Activated CD4-positive, alpha-beta T cell treated with anti-CD3 and anti-CD28 coated beads for 48 hours (primary cell): ENCODE data around the gene NTN1.
"Not testable (repeated sequence)": the region's sequence is repeated elsewhere in the genome, so short reads cannot be mapped to it uniquely, and the experiment has no call there.

Experiments
- DNase-seq: peaks from one replicate; pipeline ENCODE4 v3.0.0-alpha.2; 2020

NTN1 gene

DNA sequence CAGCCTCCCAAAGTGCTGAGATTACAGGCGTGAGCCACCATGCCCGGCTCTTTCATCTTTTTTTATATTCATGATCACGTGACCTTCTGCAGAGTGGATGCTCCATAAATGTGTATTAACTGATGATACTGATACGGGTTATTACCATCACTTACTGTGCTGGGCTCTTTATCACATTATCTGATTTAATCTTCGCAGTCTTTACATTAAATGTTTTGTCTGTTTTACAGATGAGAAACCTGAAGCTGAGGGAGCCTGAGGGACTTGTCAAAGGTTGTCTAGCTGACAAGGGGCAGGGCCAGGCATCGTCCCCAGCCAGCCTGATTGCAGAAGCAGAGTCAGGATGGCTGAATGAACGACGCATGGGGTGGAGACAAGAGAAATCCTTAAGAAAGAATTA is 104.4 kb downstream of the NTN1 start:
- no peak for DNase-seq

DNA sequence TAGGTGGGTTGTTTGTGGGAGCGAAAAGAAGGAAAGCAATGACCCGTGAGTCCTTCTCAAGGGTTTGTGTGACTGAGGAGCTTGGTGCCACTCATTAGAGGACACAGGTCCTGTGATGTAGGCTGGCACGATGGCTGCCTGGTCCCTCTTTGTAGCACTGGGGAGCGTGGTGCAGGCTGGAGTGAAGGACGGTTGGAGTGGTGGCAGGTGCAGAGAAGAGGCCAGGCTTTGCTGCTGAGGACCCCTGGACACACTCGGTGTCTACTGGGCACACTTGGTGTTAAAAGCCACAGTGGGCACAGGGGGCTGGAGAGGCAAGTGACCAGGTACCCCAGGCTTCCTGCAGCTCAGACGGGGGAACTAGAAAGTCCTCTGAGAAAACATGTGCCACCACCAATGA is 106.0 kb downstream of the NTN1 start:
- no peak for DNase-seq

DNA sequence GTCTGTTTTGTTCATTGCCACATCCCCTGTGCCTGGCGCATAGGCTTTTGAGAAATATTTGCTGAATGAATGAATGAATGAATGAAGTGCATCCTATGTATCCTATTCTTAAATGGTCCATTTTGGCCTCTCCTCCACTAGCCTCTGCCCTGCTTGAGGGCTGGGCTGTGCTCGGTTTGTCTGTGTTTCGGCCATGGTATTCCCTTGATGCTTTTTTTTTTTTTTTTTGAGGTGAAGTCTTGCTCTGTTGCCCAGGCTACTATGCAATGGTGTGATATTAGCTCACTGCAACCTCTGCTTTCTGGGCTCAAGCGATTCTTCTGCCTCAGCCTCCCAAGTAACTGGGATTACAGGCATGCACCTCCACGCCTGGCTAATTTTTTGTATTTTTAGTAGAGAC is 110.1 kb downstream of the NTN1 start:
- no peak for DNase-seq

DNA sequence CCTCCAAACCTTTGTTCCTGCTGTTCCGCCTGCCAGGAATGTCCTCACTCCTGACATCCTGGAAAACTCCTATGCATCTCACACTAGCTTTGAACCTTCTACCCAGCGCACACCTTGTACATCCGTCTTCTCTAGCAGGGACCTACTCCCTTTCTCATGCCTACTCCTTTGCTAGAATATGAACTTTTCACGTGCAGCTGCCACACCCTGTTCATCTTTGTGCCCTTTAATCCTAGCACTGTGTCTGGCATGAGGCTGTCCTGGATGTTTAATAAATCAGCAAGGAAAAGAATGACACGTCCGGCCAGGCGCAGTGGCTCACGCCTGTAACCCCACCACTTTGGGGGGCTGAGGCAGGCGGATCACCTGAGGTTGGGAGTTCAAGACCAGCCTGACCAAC is 111.0 kb downstream of the NTN1 start:
- DNase-seq, result no peak

- no peak for DNase-seq
Observed at GRCh38 chr17:9132944-9133610, 111.8 kb downstream of the NTN1 start.

DNA sequence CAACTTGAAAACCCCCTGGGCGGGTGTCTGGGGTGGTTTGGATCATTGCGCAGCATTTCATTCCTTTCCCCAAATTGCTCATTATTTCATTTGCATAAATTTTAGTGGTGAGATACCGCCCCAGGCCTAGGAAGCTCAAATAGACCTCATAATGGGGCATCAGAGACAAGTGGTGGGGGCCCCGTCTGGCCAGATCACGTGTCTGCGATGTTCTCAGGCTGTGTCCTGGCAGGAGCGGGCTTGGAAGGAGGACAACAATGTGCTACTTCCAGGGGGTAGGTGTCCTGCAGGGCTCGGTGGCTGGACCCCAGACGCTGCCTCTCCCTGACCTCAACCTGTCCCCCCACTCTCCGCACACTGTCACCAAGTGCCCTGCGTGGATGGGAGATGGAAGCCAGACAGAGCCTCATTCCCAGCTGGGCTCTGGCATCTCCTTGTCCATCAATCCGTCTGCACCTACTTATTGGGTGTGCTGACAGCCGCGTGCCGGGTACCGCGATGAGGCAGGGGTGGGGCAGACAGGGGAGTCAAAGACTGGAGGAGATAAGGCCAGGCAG is 116.9 kb downstream of the NTN1 start:
- DNase-seq, result peak; percentile 16

- DNase-seq, result no peak
Observed at GRCh38 chr17:9139695-9140094, 118.4 kb downstream of the NTN1 start.

GRCh38 chr17:9140550-9141424 is 119.5 kb downstream of the NTN1 start:
- peak; percentile 18 for DNase-seq

- no peak for DNase-seq
Observed at GRCh38 chr17:9141425-9141753, 120.1 kb downstream of the NTN1 start.

DNA sequence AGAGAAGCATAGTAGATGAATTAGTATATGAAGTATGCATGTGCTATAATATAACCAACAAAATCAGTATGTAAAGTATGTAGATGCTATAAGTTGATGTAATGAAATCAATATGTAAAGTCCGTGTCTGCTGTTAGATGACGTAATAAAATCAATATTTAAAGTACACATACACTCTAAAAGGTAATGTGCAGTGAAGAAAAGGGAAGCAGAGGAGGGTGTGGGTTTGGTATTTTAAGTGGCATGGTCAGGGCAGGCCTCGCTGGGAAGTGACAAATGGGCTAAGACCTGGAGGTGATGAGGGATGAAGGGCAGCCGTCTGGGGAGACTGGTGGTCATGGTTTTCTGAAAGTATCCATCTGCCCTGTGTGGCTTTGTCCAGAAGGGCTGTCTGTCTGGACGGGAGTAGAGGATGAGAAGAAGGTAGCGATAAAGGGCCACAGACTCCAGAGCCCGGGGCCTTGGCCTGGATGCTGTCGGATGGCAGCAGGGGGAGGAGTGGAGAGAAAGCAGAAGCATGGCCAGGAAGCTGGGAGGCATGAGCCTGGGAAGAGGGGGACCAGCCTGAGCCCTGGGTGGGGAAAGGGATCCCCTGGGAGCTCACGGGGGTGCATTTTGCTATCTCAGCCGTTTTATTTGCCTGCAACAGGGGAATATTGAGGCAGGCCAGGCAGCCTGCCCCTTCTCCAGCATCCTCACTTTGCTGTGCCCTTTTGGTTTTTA is 121.6 kb downstream of the NTN1 start:
- no peak for DNase-seq

DNA sequence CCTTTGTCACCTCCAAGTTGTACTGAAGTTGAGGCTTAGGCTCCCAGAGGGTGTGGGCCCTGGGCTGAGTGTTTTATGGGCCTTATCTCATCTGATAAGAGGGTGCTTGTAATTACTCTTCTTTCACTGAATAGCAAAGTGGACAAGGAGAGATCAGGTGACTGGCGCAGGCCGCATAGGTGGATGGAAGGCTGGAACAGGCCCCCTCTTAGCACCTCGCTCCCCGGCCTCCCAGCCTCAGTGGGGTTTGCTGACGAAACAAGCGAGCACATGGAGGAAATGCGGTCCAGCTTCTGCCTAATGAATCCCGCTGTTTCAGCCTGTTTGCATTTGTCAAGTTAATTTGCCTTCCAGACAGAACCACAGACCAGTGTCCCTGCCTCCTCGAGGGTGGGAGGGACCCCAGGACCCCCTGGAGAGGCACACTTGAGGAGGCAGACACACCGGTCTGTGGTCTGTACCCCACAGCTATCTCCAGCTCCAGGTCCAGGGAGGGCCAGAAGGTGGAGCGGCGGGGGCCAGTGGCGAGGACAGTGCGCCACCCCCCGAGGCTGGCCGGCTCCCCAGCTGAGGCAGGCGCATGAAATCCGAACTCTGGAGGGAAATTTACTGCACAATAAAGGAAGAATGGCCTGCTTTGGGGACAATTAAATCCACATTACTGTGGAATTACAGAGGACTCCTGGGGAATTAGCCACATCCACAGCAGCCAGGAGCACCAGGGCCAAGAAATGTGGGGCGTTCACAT is 123.4 kb downstream of the NTN1 start:
- no peak for DNase-seq

GRCh38 chr17:9146064-9146463 is 124.8 kb downstream of the NTN1 start:
- no peak for DNase-seq

GRCh38 chr17:9148905-9149525 is 127.7 kb downstream of the NTN1 start:
- no peak for DNase-seq

DNA sequence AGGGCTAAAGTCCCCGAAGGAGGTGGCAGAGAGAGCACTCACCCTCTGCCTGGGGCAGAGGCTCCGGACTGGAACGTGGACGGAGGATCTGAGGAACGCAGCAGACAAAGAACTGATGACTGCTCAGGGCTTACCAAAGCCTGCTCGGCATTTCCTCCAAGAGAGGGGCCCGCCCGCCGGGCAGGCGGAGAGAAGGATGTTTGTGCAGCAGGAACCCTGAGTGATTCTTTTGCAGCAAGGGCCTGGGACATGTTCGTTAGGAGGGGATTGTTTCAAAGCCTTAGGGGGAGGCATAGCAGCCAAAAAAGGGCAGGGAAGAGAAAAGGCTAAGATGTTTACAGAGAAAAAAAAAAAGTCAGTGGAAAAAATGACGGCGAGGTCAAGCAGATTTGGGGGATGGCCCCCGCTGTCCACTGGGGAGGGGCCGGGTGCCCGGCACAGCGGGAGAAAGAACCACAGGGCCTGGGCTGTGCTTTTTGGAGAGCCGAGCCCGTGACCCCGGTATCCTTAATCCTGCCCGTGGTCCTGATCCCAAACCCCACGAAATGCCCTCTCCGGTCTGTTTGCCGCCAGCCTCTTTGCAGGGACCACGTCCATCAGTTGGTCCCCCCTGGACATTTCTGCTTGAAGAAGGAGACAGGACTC is 129.3 kb downstream of the NTN1 start:
- no peak for DNase-seq

GRCh38 chr17:9151091-9151490 is 129.8 kb downstream of the NTN1 start:
- no peak for DNase-seq

- not testable (repeated sequence) for DNase-seq
Observed at GRCh38 chr17:9151740-9152139, 130.4 kb downstream of the NTN1 start.

- no peak for DNase-seq
Observed at GRCh38 chr17:9158544-9159452, 137.5 kb downstream of the NTN1 start.

- DNase-seq, result peak; percentile 11
Observed at GRCh38 chr17:9162275-9162985, 141.1 kb downstream of the NTN1 start.

GRCh38 chr17:9166788-9167187 is 145.5 kb downstream of the NTN1 start:
- no peak for DNase-seq

- DNase-seq, result no peak
Observed at GRCh38 chr17:9167379-9167778, 146.1 kb downstream of the NTN1 start.
